COLO668 (cell line): Measurements from ENCODE around the gene ASIC4.

Experiments
- DNase-seq: peaks from one replicate; lab custom pipeline; 2025; ENCODE audit not compliant: unreplicated experiment; lab: John Stamatoyannopoulos, UW

The ASIC4 gene

GRCh38 chr2:219513787-219514186 is 495 bp upstream of the ASIC4 start:
- no peak for DNase-seq

GRCh38 chr2:219514836-219515235 is 554 bp downstream of the ASIC4 start:
- DNase-seq, result no peak

GRCh38 chr2:219515874-219516629 is 1.8 kb downstream of the ASIC4 start:
- no peak for DNase-seq

DNA sequence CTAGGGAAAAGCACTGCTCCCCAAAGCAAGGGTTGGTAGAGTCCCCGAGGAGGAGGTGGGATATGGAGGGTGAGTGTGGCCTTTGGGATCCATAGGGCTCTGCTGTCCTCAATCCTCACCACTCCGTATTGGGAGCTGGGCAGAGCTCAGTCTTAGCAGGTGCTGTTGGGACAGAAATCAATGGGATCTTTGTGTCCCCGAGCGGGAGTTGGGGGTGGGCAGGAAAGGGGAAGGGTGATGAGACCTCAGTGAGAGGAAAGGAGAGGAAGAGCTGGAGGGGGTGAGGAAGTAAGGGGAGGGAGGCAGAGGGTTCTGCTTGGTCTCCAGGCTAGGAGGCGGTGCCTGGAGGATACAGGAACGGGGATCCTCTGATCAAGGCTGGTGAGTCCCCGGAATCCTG is 2.6 kb downstream of the ASIC4 start:
- no peak for DNase-seq

DNA sequence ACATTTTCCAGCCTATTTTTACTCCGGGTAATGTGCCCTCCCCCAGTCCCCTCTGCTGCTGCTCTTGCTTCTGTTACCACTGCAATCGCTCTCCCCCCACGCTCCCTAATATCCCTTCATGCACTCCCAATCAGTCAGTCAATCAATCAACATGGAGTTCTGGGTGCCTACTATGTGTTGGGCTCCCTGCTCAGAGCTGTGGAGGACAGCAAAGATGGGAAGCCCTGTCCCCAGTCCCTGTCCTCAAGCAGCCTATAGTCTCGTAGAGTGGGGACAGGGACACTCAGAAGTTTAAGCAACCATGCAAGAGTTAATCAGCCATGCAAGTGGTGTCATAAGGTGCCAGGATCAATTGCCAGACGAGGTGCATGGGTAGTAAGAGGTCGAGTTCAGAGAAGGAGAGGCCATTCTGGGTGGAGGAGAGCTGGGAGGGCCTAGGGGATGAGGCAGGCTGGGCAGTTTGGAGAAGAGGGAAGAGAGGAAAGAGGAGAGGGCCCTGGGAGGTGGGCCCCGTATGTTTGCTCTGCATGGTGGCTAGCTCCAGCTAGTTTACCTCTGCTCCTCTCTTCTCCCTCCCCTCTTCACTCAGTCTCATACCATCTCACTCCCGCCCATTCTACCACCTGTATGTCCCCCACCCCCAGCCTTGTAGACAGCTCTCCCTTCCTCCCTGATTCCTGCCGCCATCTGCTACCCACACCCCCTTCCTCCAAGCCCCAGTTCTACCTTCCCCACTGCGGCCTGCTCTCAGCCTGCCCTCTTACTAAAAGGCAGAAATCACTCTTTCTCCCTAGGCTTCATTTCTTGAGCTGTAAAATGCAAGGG is 3.9 kb downstream of the ASIC4 start:
- no peak for DNase-seq

DNA sequence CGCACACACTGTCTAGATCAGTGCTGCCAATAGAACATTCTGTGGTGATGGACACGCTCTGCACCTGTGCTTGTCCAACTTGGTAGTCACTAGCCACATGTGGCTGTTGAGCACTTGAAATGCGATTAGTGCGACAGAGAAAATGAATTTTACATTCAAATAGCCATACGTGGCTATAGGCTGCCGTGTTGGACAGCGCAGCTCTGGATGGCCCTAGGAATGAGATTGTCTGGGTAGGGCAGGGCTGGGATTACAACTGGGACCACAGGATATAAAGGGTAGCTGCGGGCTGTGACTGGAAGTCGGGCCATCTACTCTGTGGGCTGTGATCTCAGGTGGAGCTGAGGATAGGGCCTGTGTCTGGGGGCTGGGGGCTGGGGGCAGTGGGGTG is 5.2 kb downstream of the ASIC4 start:
- no peak for DNase-seq

- DNase-seq, result no peak
Measured at GRCh38 chr2:219520079-219520478, 5.8 kb downstream of the ASIC4 start.

DNA sequence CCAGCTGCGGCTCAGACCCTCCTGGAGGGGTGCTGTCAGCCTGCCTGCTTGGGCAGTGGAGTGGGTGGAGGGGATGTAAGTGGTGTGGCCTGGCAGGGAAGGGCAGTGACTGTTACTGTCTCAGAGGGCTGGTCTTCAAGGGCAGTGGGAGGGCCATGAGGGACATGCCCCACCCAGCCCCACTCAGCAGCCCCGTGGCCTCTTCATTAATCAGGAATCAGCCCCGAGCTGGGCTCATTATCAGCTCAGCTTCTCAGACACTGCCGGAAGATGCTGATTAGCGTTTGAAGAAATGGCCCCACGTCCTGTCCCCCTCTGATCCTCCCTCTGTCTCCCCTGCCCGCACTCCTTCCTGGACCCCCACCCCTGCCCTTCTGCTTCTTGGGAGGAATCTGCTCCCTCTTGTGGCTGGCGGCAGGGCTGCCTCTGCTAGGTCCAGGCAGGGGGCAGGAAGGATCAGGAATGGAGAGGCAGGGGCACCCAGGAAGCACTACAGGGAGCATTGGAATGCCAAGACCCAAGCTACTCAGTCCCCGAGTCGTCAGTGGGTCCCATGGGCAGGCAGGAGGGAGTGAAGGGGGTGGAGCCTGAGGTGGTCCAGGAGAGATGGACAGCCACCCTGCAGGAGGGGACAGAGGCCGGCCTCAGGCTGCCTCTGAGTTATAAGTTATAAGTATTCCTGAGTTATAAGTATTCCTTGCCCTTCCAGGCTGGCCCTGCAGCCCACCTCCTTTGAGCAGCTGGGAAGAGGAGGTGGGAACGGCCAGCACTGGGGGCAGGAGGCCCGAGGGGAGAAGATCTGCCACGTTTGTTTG is 7.0 kb downstream of the ASIC4 start:
- DNase-seq, result peak; percentile 26

GRCh38 chr2:219522111-219523030 is 8.1 kb downstream of the ASIC4 start:
- DNase-seq, result peak; percentile 24

DNA sequence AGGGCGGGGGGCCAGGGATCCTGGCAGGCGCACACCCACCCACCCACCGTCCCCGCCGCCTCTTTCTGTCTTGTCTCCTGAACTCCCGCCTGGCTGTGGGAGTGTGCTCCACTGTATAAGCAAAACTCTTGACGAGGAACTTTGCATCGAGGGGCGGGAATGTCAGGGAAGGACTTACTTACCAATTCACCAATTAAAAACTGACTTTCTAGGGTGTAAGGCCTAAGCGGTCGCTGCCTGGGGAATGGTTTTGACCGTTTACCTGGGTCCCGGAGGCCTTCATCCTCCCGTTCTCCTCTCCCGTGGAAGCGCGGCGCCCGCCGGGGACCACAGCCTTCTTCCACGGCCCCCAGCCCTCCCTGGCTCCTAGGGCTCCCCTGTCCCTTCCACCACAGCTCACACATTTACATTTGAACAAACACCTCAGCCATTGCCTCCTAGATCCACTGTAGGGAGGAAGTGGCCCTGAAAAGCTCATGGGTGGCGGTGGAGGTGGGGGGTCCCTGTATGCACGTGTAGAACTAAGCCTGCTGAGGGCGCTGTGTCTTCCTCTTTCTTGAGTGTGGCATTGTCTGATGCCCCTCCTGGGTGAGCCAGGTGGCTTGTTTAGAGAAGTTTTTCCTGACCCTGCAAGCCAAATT is 8.9 kb downstream of the ASIC4 start:
- no peak for DNase-seq

DNA sequence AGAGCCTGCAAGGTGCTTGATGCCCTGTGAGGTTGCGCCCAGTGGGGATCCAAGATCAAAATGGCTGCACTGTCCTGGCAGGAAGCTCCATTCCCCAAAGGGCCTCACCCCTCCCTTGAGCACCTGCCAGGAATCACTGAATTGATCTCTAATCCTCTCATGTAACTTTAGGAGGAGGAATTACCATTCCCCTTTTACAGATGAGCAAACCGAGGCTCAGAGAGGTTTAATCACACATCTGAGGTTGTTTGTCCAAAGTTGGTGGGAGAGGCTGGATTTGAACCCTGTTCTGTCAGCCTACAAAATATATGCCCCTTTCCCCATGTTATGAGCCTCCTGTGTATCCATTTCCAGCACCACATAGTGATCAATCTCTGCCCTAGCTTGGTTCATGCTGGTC is 10.5 kb downstream of the ASIC4 start:
- DNase-seq, result no peak

GRCh38 chr2:219525533-219526232 is 11.4 kb downstream of the ASIC4 start:
- DNase-seq, result no peak

DNA sequence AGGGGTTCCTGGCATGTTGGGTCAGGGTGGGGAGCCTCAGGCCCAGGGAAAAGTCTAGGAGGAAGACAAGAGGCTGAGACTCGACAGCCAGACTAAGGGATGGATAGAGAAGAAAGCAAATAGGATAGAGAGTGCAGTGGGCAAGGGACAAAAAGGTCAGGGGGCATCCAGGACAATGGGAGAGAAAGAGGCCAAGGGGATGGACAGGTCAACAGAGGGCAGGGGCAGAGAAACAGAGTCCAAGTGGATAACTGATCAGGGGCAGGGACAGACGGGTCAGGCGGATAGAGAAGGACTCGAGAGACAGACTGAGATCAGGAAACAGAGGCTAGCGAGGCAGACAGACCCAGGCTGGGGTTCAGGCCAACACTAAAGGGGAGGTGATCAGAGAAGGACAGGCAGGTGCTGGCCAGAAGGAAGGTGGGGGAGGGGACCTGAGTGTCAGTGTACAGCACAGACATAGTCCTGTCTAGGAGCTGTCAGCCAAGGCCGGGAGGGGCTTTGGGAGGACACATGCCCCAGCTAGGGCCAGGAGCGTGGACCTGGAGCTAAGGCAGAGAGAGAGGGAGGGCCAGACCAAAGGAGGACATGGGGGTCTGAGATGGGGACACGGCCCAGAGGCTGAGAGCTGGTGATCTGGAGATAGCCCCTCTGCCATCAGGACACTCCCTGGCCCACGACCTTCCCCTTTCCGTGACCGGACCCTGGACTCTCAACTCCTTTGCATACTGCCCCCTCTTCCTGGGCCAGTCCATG is 12.2 kb downstream of the ASIC4 start:
- peak; percentile 9 for DNase-seq

GRCh38 chr2:219527076-219527394 is 12.8 kb downstream of the ASIC4 start:
- peak; percentile 48 for DNase-seq

GRCh38 chr2:219527472-219527871 is 13.2 kb downstream of the ASIC4 start:
- DNase-seq, result no peak

- peak; percentile 87 for DNase-seq
Measured at GRCh38 chr2:219530048-219530963, 16.0 kb downstream of the ASIC4 start.

DNA sequence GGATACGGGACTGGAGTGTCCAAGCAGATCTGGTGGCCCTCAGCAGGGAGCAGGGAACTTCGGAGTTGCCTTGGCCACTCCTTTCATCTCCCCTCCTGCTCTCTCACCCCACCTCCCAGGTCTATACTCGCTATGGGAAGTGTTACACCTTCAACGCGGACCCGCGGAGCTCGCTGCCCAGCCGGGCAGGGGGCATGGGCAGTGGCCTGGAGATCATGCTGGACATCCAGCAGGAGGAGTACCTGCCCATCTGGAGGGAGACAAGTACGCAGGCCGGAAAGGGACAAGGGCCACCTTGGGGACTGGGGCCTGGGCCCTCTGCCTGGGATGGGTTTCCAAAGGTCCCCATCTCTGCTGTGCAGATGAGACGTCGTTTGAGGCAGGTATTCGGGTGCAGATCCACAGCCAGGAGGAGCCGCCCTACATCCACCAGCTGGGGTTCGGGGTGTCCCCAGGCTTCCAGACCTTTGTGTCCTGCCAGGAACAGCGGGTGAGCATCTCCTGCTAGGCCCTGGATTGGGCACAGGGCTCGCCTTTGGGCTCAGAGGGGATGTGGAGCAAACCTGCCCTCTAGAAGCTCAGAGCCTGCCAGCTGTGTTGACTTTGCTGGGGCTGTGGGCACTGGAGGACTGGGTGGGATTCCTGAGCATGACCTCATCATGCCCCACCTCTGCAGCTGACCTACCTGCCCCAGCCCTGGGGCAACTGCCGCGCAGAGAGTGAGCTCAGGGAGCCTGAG is 17.5 kb downstream of the ASIC4 start:
- DNase-seq, result peak; percentile 80
